ENCODE data around the gene YJU2. TPM values are rescaled to one million over a fixed set of nuclear protein-coding genes. Genes with fewer than 3 reads are reported as not detected.

YJU2 gene
- total and polyA plus RNA-seq, 2 of the 8 experiments (the other 6 are each of a cell fraction or from before 2014, with no cell fraction given) = 26.8 to 27.7 TPM

DNA sequence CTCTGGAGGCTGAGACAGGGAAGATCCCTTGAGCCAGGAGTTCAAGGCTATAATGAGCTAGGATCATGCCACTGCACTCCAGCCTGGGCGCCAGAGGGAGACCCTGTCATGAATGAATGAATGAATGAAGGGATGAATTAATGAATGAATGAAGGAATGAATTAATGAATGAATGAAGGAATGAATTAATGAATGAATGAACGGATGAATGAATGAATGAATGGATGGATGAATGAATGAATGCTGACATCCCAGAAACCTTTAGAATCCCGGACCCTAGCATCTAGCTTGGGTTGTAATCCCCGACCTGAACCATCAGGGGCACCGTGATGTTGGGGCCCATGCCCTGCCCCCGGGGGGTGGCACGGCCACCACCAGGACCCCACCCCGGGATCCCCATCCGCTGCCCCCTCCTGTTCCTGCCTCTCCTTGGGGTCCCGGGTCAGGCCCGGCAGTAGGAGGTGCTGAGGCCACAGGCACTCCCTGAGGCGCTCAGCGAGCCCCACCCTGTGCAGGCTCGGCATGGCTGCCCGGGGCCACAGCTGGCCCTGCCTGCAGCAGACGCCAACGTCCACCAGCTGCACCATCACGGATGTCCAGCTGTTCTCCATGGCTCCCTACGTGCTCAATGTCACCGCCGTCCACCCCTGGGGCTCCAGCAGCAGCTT lies 14.1 kb upstream of the YJU2 start:
- H3K14ac ChIP-seq (ENCODE audit: insufficient read length) = no peak overlapping the region
- H3K9me3 ChIP-seq (ENCODE audit: insufficient read depth in 2 of 2, low read depth in 1 of 2, low read length in 1 of 2) = no peaks in the 10 kb centered on the region
- H3K4me1 ChIP-seq (replicated peaks in 1 of 4; ENCODE audit: control insufficient read depth in 3 of 4, insufficient read depth in 4 of 4, low read length in 3 of 4) = peaks cover 0 to 7% (median 3%) of the 10 kb centered on the region in 4 experiments; a peak in 3 of 7 replicates
- WGBS, 2 experiments (ENCODE audit: extremely low coverage in 1 of 2, insufficient coverage in 1 of 2, insufficient read length in 1 of 2, insufficient replicate concordance in 2 of 2, low coverage in 1 of 2, low lambda C conversion rate in 2 of 2, missing lambda C conversion rate in 1 of 2) = 74 to 100% methylated on average over 1 to 18 of the region's 21 CpGs
- no peak overlapping the region for H3K4me2 ChIP-seq (ENCODE audit: insufficient read depth in 1 of 2, low read depth in 2 of 2, low read length in 2 of 2)
- no peak overlapping the region for H3K18ac ChIP-seq (ENCODE audit: extremely low read depth, low read length)
- no peaks in the 10 kb centered on the region for H3K79me2 ChIP-seq (ENCODE audit: control insufficient read depth in 1 of 2, insufficient read depth in 2 of 2, low read length in 2 of 2)
- H3K23me2 ChIP-seq (ENCODE audit: low read depth, low read length) = no peaks in the 10 kb centered on the region; the same call in 1 of the 2 replicates
- peak overlapping the region; percentile 68; the same call in 1 of the 2 replicates for H2BK12ac ChIP-seq (ENCODE audit: low read depth, low read length)
- H3K9ac ChIP-seq (replicated peaks in 1 of 4; ENCODE audit: extremely low read depth in 1 of 4, low read depth in 3 of 4, low read length in 3 of 4) = no peak overlapping the region
- H2AFZ ChIP-seq (ENCODE audit: low read length) = no peak overlapping the region
- H3K56ac ChIP-seq (replicated peaks; ENCODE audit: insufficient read length, low read depth, low read length) = no peak overlapping the region
- no peak overlapping the region for H2AK5ac ChIP-seq (ENCODE audit: low read depth, low read length)
- ChIA-PET POLR2A (ENCODE audit: partially characterized antibody) (interaction anchor here (1.0 to 1.9 kb wide), 2 partner anchors 14 to 247 kb away, joined by 5 to 8 read pairs; partner anchors contain the start of genes EEF2 and YJU2), CTCF (ENCODE audit: partially characterized antibody) (interaction anchor here (0.6 to 4.4 kb wide), 18 partner anchors 8 to 291 kb away, joined by 3 to 25 read pairs (median 4); partner anchors contain the start of gene YJU2)
- no peak overlapping the region for H4K91ac ChIP-seq (replicated peaks; ENCODE audit: insufficient read length, low read length)
- no peak overlapping the region for H3K27ac ChIP-seq (ENCODE audit: low read depth, low read length)
- TF ChIP-seq CHD2 (IDR thresholded peaks at IDR 0.05; ENCODE audit: low read length) (no peak), CBX5 (IDR thresholded peaks at IDR 0.05; ENCODE audit: low read depth, low read length) (no peak), RFX5 (IDR thresholded peaks at IDR 0.05; ENCODE audit: borderline replicate concordance, low read depth, low read length) (no peak), KDM1A (IDR thresholded peaks at IDR 0.05; ENCODE audit: borderline replicate concordance, low read length) (no peak), YY1 (IDR thresholded peaks at IDR 0.05; ENCODE audit: low read depth, low read length) (no peak), CHD1 (IDR thresholded peaks at IDR 0.05; ENCODE audit: low read depth, low read length) (no peak), BACH1 (IDR thresholded peaks at IDR 0.05; ENCODE audit: low read length) (no peak), JUN (IDR thresholded peaks at IDR 0.05; ENCODE audit: low read depth, low read length) (no peak), CEBPB (IDR thresholded peaks at IDR 0.05; ENCODE audit: low read depth, low read length) (no peak)
- no peak overlapping the region for H2BK15ac ChIP-seq (ENCODE audit: low read length)
- H3K79me1 ChIP-seq (ENCODE audit: low read depth, low read length) = no peaks in the 10 kb centered on the region
- DNase-seq (ENCODE audit: low read depth in 1 of 2, low spot score in 2 of 2) = peak in 1 of 2 experiments; percentile 55
- H3K23ac ChIP-seq (ENCODE audit: insufficient read length) = no peak overlapping the region
- H3K4ac ChIP-seq (replicated peaks; ENCODE audit: insufficient read length, low read depth, low read length) = no peak overlapping the region
- H3K36me3 ChIP-seq (ENCODE audit: control insufficient read depth in 2 of 4, insufficient read depth in 4 of 4, low read length in 3 of 4) = no peaks in the 10 kb centered on the region
- no peak for FAIRE-seq
- no peaks in the 10 kb centered on the region for H3K27me3 ChIP-seq (replicated peaks in 1 of 4; ENCODE audit: control insufficient read depth in 3 of 4, extremely low read depth in 1 of 4, insufficient read depth in 3 of 4, low read length in 3 of 4)
- no peak overlapping the region for H3K4me3 ChIP-seq (ENCODE audit: extremely low read depth in 1 of 4, insufficient read depth in 2 of 4, low read depth in 3 of 4, low read length in 4 of 4)
- no peak overlapping the region for H2BK5ac ChIP-seq (ENCODE audit: low read depth, low read length)
- no peak overlapping the region for H4K5ac ChIP-seq (ENCODE audit: insufficient read length, low read depth, low read length)
- no peaks in the 10 kb centered on the region for H4K20me1 ChIP-seq (replicated peaks in 1 of 2; ENCODE audit: control insufficient read depth in 1 of 2, insufficient read depth in 2 of 2, low read length in 2 of 2)
- H2BK120ac ChIP-seq (replicated peaks; ENCODE audit: low read depth, low read length) = no peak overlapping the region
- H2BK20ac ChIP-seq (ENCODE audit: low read length) = no peak overlapping the region
- H4K8ac ChIP-seq (ENCODE audit: extremely low read depth, insufficient read depth, low read length) = no peak overlapping the region
